OCI-LY7 (cell line): ENCODE measurements around the gene ODC1. TPM values are rescaled to one million over a fixed set of nuclear protein-coding genes. Genes with fewer than 3 reads are reported as not detected.
A peak's percentile ranks its signal among the peaks of the same experiment; 100 is the strongest.

Experiments
- BruUV-seq: library from RNA; stranded (reverse); fragments of 400-500 nt; replicated peaks from 2 replicates; lab custom pipeline; 2021; lab: Mats Ljungman, UMichigan
- CTCF ChIA-PET: fragments of 300-600 bp; sonication (Branson Sonifier 250); formaldehyde crosslinking; loops from one replicate; lab custom pipeline; 2022; ENCODE audit warnings: antibody characterized with exemption; ENCODE audit not compliant: unreplicated experiment; lab: Charles Lee
- POLR2A ChIA-PET: fragments of 300-600 bp; sonication (Branson Sonifier 250); formaldehyde crosslinking; loops from one replicate; lab custom pipeline; 2022; ENCODE audit warnings: antibody characterized with exemption; lab: Charles Lee
- DNase-seq: peaks from one replicate; pipeline ENCODE4 v3.0.0-alpha.2; 2015; ENCODE audit warnings: low spot score
- H2AFZ ChIP-seq: fragments of 200-600 bp; sonication (generic), shearing (Covaris generic); 2 replicates; pipeline ENCODE4 v1.6.1; 2014; ENCODE audit warnings: mild to moderate bottlenecking, antibody characterized with exemption, low read length, moderate library complexity
- H3K27ac ChIP-seq: fragments of 200-600 bp; sonication (generic); 2 replicates; pipeline ENCODE4 v1.5.1; 2014; ENCODE audit warnings: mixed run types, low read depth, mild to moderate bottlenecking, moderate library complexity, low read length, inconsistent platforms; ENCODE audit not compliant: poor library complexity, severe bottlenecking
- H3K36me3 ChIP-seq: fragments of 200-600 bp; sonication (generic); 2 replicates; pipeline ENCODE4 v1.6.1; 2014; ENCODE audit warnings: mild to moderate bottlenecking, antibody characterized with exemption, low read length, moderate library complexity, mixed read lengths; ENCODE audit not compliant: insufficient read depth
- H3K4me1 ChIP-seq: fragments of 200-600 bp; sonication (generic); 2 replicates; pipeline ENCODE4 v1.5.1; 2014; ENCODE audit warnings: mild to moderate bottlenecking, low read length; ENCODE audit not compliant: insufficient read depth, poor library complexity, severe bottlenecking
- H3K4me2 ChIP-seq: fragments of 200-600 bp; sonication (generic); 2 replicates; pipeline ENCODE4 v1.6.1; 2014; ENCODE audit warnings: mild to moderate bottlenecking, low read length
- H3K4me3 ChIP-seq: fragments of 200-600 bp; sonication (generic); 2 replicates; pipeline ENCODE4 v1.5.1; 2014; ENCODE audit warnings: mild to moderate bottlenecking, low read depth, low read length; ENCODE audit not compliant: poor library complexity, severe bottlenecking
- H3K79me2 ChIP-seq: fragments of 200-600 bp; sonication (generic); 2 replicates; pipeline ENCODE4 v1.6.1; 2016; ENCODE audit warnings: low read depth, mild to moderate bottlenecking, low read length, moderate library complexity, mixed read lengths; ENCODE audit not compliant: insufficient read depth
- H3K9me2 ChIP-seq: fragments of 200-600 bp; sonication (generic); 2 replicates; pipeline ENCODE4 v1.6.1; 2016; ENCODE audit warnings: mild to moderate bottlenecking, low read length, mixed read lengths; ENCODE audit not compliant: insufficient read depth
- H3K9me3 ChIP-seq: fragments of 200-600 bp; sonication (generic); 2 replicates; pipeline ENCODE4 v1.6.1; 2014; ENCODE audit warnings: mild to moderate bottlenecking, mixed run types, low read length, mixed read lengths
- H4K20me1 ChIP-seq: fragments of 200-600 bp; sonication (generic); 2 replicates; pipeline ENCODE4 v1.6.1; 2014; ENCODE audit warnings: mild to moderate bottlenecking, antibody characterized with exemption, low read length, moderate library complexity, mixed read lengths; ENCODE audit not compliant: insufficient read depth
- EZH2phosphoT487 ChIP-seq: fragments of 200-600 bp; sonication (generic); IDR thresholded peaks from 2 replicates; pipeline ENCODE4 v1.6.1; 2018; ENCODE audit warnings: low read depth, borderline replicate concordance, mild to moderate bottlenecking, mixed run types, antibody characterized with exemption, low read length, moderate library complexity, mixed read lengths
- intact Hi-C: fragments of 100-400 bp; cut with micrococcal nuclease; formaldehyde crosslinking; loops from one replicate; pipeline ENCODE4 v1.10.0; 2022; ENCODE audit not compliant: unreplicated experiment
- total RNA-seq, 2 experiments: library from RNA; depleted of rRNA in 1 of 2; stranded (reverse); fragments of >200 nt in 1 of 2; shearing (Covaris generic) in 1 of 2; gene quantifications; 2 replicates each; pipeline ENCODE4 v1.2.3, GENCODE V29; 2014 to 2022
- TF ChIP-seq, protein P1 (sequence below): fragments of 200-600 bp; sonication (generic); conservative IDR thresholded peaks from 2 replicates; pipeline ENCODE4 v1.5.1; 2014; ENCODE audit warnings: mild to moderate bottlenecking, antibody characterized with exemption, low read length, moderate library complexity, mixed read lengths

The ODC1 gene
- total RNA-seq, 2 experiments from 2014 or later: 256 to 273 TPM

DNA sequence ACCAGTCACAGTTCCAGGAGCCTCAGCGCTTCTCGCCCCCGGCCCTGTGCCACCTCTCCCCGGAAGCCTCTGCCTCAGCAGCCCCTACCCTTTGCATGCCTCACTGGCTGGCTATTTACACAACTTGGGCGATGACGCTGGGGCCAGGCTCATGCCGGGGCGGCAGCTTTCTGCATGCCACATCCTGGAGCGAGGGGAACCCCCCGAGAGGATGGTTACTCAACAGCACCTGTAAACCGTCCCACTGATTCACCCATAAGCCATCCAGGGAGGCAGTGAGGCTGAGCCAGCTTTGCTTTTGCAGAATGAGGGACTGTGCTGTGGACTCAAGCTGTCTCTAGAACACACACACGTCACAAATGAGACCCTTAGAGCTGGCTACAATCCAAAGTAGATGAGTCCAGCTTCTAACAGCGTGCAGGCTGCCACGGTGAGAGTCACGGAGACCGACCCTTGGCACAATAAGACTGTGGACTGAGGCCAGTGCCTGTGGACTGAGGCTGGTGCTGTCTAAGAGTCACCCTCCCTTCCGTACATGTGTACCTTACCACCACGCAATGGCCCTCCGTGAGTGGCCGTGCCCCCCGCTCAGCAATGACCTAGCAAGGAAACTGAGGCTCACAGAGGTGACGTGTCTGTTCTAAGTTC is 45.6 kb upstream of the ODC1 start:
- Histone ChIP-seq H2AFZ (no peak overlapping the region), H3K27ac (no peak overlapping the region), H3K4me3 (no peak overlapping the region), H4K20me1 (no peaks in the 10 kb centered on the region), H3K9me3 (no peaks in the 10 kb centered on the region), H3K36me3 (no peaks in the 10 kb centered on the region), H3K4me2 (peak overlapping the region; percentile 5; the same call in 1 of the 2 replicates), H3K9me2 (no peaks in the 10 kb centered on the region), H3K4me1 (peaks cover 14% of the 10 kb centered on the region), H3K79me2 (no peaks in the 10 kb centered on the region)
- ChIA-PET CTCF (no interaction called here), POLR2A (interaction anchor here (0.5 to 0.7 kb wide), 3 partner anchors 91 to 366 kb away, joined by 3 to 4 read pairs (median 3); no protein-coding TSS in a partner anchor)
- BruUV-seq: no TSS peak
- DNase-seq: peak; percentile 74
- no peak for TF ChIP-seq EZH2phosphoT487
- TF ChIP-seq, protein P1, sequence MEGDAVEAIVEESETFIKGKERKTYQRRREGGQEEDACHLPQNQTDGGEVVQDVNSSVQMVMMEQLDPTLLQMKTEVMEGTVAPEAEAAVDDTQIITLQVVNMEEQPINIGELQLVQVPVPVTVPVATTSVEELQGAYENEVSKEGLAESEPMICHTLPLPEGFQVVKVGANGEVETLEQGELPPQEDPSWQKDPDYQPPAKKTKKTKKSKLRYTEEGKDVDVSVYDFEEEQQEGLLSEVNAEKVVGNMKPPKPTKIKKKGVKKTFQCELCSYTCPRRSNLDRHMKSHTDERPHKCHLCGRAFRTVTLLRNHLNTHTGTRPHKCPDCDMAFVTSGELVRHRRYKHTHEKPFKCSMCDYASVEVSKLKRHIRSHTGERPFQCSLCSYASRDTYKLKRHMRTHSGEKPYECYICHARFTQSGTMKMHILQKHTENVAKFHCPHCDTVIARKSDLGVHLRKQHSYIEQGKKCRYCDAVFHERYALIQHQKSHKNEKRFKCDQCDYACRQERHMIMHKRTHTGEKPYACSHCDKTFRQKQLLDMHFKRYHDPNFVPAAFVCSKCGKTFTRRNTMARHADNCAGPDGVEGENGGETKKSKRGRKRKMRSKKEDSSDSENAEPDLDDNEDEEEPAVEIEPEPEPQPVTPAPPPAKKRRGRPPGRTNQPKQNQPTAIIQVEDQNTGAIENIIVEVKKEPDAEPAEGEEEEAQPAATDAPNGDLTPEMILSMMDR: no peak
- intact Hi-C loops: no loop called here

DNA sequence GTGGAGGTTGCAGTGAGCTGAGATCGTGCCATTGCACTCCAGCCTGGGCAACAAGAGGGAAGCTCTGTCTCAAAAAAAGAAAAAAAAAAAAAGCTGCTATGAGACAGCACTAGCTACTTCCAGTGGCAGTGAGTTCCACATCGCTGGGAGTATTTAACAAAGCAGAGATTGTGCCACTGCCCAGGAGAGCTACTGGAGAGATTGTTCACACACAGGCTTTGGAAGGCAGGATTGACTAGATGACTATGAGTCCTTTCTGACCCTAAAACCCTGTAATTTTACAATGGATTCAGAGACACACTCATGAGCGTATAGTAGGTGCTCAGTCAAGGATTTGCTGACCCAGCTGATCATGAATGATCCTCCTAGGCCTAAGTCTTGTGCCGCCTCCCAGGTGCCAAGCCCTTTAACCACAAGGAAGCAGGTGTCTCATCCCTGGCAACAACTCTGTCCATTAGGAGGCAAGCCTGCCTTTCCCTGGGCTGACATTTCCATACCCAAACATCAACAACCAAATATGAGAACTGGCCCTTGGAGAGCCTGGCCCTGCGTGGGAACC is 45.0 kb upstream of the ODC1 start:
- Histone ChIP-seq H3K79me2 (no peaks in the 10 kb centered on the region), H4K20me1 (no peaks in the 10 kb centered on the region), H3K36me3 (no peaks in the 10 kb centered on the region), H3K4me1 (peaks cover 14% of the 10 kb centered on the region), H3K27ac (no peak overlapping the region), H3K9me2 (no peaks in the 10 kb centered on the region), H2AFZ (no peak overlapping the region), H3K9me3 (no peaks in the 10 kb centered on the region), H3K4me2 (0 out of 2 replicates have a peak overlapping the region, but pooled peaks have one; percentile 5), H3K4me3 (no peak overlapping the region)
- DNase-seq: no peak
- TF ChIP-seq, protein P1: no peak
- no peak for TF ChIP-seq EZH2phosphoT487
- no TSS peak for BruUV-seq
- ChIA-PET CTCF (interaction anchor here (0.5 kb wide), 1 partner anchor 84 kb away, joined by 3 read pairs; no protein-coding TSS in a partner anchor), POLR2A (interaction anchor here (0.6 to 0.7 kb wide), 2 partner anchors 90 to 285 kb away, joined by 3 read pairs; no protein-coding TSS in a partner anchor)
- intact Hi-C loops: no loop called here
